Neural cell (in vitro differentiated cells): ENCODE results near the gene GSTM1. TPM values are rescaled to one million over a fixed set of nuclear protein-coding genes. Genes with fewer than 3 reads are reported as not detected.

Experiments
- H2AFZ ChIP-seq: fragments of 200-600, 300-800 bp; sonication (generic), shearing (Covaris generic); 2 replicates; pipeline ENCODE4 v1.6.0; 2014; ENCODE audit warnings: low read depth, mild to moderate bottlenecking, antibody characterized with exemption, low read length, moderate library complexity
- H3F3A ChIP-seq: fragments of 200-600 bp; shearing (Covaris generic); 2 replicates; pipeline ENCODE4 v1.6.1; 2016; ENCODE audit warnings: mild to moderate bottlenecking, moderate library complexity, mixed read lengths, antibody characterized with exemption, low read length; ENCODE audit not compliant: insufficient read depth, poor library complexity, severe bottlenecking
- H3K27ac ChIP-seq: fragments of 200-600, 300-800 bp; sonication (generic), shearing (Covaris generic); 2 replicates; pipeline ENCODE4 v1.5.1; 2014; ENCODE audit warnings: mild to moderate bottlenecking, low read length, moderate library complexity
- H3K27me3 ChIP-seq: fragments of 300-800, 200-600 bp; sonication (generic), shearing (Covaris generic); 2 replicates; pipeline ENCODE4 v1.6.0; 2014; ENCODE audit warnings: mild to moderate bottlenecking, low read depth, low read length, moderate library complexity; ENCODE audit not compliant: insufficient read depth
- H3K36me3 ChIP-seq: fragments of 300-800, 200-600 bp; sonication (generic), shearing (Covaris generic); 2 replicates; pipeline ENCODE4 v1.5.1; 2014; ENCODE audit warnings: mild to moderate bottlenecking, antibody characterized with exemption, low read length, moderate library complexity; ENCODE audit not compliant: insufficient read depth
- H3K4me2 ChIP-seq: fragments of 300-800, 200-600 bp; sonication (generic), shearing (Covaris generic); 2 replicates; pipeline ENCODE4 v1.6.0; 2014; ENCODE audit warnings: mild to moderate bottlenecking, low read length
- H3K4me3 ChIP-seq: fragments of 300-800, 200-600 bp; sonication (generic), shearing (Covaris generic); 2 replicates; pipeline ENCODE4 v1.5.1; 2014; ENCODE audit warnings: mild to moderate bottlenecking, low read length, moderate library complexity
- H3K79me2 ChIP-seq: fragments of 200-600 bp; shearing (Covaris generic); replicated peaks from 2 replicates; pipeline ENCODE4 v1.6.0; 2014; ENCODE audit warnings: mild to moderate bottlenecking, low read length, moderate library complexity; ENCODE audit not compliant: insufficient read depth
- H3K9ac ChIP-seq: fragments of 300-800, 200-600 bp; sonication (generic), shearing (Covaris generic); 2 replicates; pipeline ENCODE4 v1.6.1; 2016; ENCODE audit warnings: mild to moderate bottlenecking, low read length, mixed read lengths
- H3K9me2 ChIP-seq: fragments of 200-600 bp; shearing (Covaris generic); 2 replicates; pipeline ENCODE4 v1.6.1; 2016; ENCODE audit warnings: mild to moderate bottlenecking, low read length, mixed read lengths; ENCODE audit not compliant: insufficient read depth
- H3K9me3 ChIP-seq: fragments of 200-600, 300-800 bp; sonication (generic), shearing (Covaris generic); 2 replicates; pipeline ENCODE4 v1.6.1; 2016; ENCODE audit warnings: mild to moderate bottlenecking, mixed run types, low read length, moderate library complexity, mixed read lengths
- H4K20me1 ChIP-seq: fragments of 200-600 bp; shearing (Covaris generic); 2 replicates; pipeline ENCODE4 v1.6.1; 2016; ENCODE audit warnings: mild to moderate bottlenecking, mixed run types; ENCODE audit not compliant: insufficient read depth
- EP300 ChIP-seq: fragments of 450-650 bp; conservative IDR thresholded peaks from 2 replicates; pipeline ENCODE4 v1.6.1; 2014; ENCODE audit warnings: antibody characterized with exemption, mild to moderate bottlenecking, moderate library complexity; ENCODE audit not compliant: poor library complexity, severe bottlenecking
- EZH2 ChIP-seq: fragments of 200-600, 300-800 bp; shearing (Covaris generic), sonication (generic); IDR thresholded peaks from 2 replicates; pipeline ENCODE4 v1.6.1; 2014; ENCODE audit warnings: antibody characterized with exemption, low read length, borderline replicate concordance, mild to moderate bottlenecking; ENCODE audit not compliant: insufficient read depth, poor library complexity, severe bottlenecking
- MXI1 ChIP-seq: fragments of 450-650 bp; conservative IDR thresholded peaks from 2 replicates; pipeline ENCODE4 v1.6.1; 2014; ENCODE audit warnings: antibody characterized with exemption, mild to moderate bottlenecking; ENCODE audit not compliant: poor library complexity, severe bottlenecking
- POLR2AphosphoS5 ChIP-seq: IDR thresholded peaks from 2 replicates; pipeline ENCODE4 v1.6.1; 2012
- RAD21 ChIP-seq: fragments of 450-650 bp; conservative IDR thresholded peaks from 2 replicates; pipeline ENCODE4 v1.6.1; 2014; ENCODE audit warnings: antibody characterized with exemption, mild to moderate bottlenecking, moderate library complexity
- SMC3 ChIP-seq: fragments of 450-650 bp; conservative IDR thresholded peaks from 2 replicates; pipeline ENCODE4 v1.6.1; 2014; ENCODE audit warnings: antibody characterized with exemption, mild to moderate bottlenecking, moderate library complexity; ENCODE audit not compliant: poor library complexity
- TAF1 ChIP-seq: IDR thresholded peaks from 2 replicates; pipeline ENCODE4 v1.6.1; 2012; ENCODE audit warnings: low read depth
- polyA plus RNA-seq: library from polyadenylated mRNA; depleted of rRNA; stranded (reverse); fragments of >200 nt; gene quantifications from 2 replicates; pipeline ENCODE4 v1.2.3, GENCODE V29; 2014
- TF ChIP-seq, protein P1 (sequence below): IDR thresholded peaks from 2 replicates; pipeline ENCODE4 v1.6.1; 2012; ENCODE audit warnings: borderline replicate concordance
- TF ChIP-seq, protein P2 (sequence below): fragments of 450-650 bp; IDR thresholded peaks from 2 replicates; pipeline ENCODE4 v1.5.1; 2014; ENCODE audit warnings: antibody characterized with exemption, mild to moderate bottlenecking, moderate library complexity; ENCODE audit not compliant: poor library complexity, severe bottlenecking

GSTM1 gene
- polyA plus RNA-seq, 1 donor from 2014 or later = not detected

DNA sequence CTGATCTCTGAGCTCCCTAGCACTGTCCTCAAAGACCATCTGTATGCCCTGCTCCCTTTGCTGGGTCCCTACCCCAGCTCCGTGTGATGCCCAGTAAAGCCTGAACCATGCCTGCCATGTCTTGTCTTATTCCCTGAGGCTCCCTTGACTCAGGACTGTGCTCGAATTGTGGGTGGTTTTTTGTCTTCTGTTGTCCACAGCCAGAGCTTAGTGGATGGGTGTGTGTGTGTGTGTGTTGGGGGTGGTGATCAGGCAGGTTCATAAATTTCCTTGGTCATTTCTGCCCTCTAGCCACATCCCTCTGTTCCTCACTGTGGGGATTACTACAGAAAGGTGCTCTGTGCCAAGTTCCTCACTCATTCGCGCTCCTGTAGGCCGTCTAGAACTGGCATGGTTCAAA lies 30.1 kb downstream of the GSTM1 start:
- no peaks in the 10 kb centered on the region for H3K79me2 ChIP-seq
- H3K27me3 ChIP-seq = no peaks in the 10 kb centered on the region
- H3K27ac ChIP-seq = no peak overlapping the region
- no peak overlapping the region for H3K4me3 ChIP-seq
- TF ChIP-seq TAF1 = no peak
- TF ChIP-seq, protein P1, sequence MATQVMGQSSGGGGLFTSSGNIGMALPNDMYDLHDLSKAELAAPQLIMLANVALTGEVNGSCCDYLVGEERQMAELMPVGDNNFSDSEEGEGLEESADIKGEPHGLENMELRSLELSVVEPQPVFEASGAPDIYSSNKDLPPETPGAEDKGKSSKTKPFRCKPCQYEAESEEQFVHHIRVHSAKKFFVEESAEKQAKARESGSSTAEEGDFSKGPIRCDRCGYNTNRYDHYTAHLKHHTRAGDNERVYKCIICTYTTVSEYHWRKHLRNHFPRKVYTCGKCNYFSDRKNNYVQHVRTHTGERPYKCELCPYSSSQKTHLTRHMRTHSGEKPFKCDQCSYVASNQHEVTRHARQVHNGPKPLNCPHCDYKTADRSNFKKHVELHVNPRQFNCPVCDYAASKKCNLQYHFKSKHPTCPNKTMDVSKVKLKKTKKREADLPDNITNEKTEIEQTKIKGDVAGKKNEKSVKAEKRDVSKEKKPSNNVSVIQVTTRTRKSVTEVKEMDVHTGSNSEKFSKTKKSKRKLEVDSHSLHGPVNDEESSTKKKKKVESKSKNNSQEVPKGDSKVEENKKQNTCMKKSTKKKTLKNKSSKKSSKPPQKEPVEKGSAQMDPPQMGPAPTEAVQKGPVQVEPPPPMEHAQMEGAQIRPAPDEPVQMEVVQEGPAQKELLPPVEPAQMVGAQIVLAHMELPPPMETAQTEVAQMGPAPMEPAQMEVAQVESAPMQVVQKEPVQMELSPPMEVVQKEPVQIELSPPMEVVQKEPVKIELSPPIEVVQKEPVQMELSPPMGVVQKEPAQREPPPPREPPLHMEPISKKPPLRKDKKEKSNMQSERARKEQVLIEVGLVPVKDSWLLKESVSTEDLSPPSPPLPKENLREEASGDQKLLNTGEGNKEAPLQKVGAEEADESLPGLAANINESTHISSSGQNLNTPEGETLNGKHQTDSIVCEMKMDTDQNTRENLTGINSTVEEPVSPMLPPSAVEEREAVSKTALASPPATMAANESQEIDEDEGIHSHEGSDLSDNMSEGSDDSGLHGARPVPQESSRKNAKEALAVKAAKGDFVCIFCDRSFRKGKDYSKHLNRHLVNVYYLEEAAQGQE = no peak
- no peak for TF ChIP-seq MXI1
- no peak for TF ChIP-seq SMC3
- H3K9me3 ChIP-seq = no peaks in the 10 kb centered on the region
- no peaks in the 10 kb centered on the region for H3K36me3 ChIP-seq
- H3K9ac ChIP-seq = no peak overlapping the region
- no peaks in the 10 kb centered on the region for H3F3A ChIP-seq
- H3K4me2 ChIP-seq = no peak overlapping the region
- no peak overlapping the region for H2AFZ ChIP-seq
- H3K9me2 ChIP-seq = no peaks in the 10 kb centered on the region
- no peaks in the 10 kb centered on the region for H4K20me1 ChIP-seq

DNA sequence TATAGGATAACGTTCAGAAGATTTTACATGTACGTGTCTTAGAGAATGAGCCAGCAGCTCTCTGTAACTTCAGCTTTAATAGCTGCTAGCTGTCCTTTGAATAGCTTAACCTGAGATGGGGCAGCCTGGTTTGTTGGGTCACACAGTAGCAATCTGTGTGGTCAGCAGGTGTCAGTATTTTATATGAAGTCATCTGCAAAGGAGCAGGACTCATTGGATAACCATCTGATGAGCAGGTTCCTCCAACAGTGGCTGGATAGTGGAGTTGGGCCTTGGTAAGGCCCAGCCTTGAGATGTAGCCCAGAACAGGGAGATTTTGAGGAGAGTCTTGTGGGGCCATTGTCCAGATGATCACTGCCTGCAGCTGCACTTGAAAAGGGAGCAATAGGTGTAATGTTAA lies 30.9 kb downstream of the GSTM1 start:
- Histone ChIP-seq H3K27ac (no peak overlapping the region), H3K9me3 (no peaks in the 10 kb centered on the region), H2AFZ (no peak overlapping the region), H3K27me3 (no peaks in the 10 kb centered on the region), H3K36me3 (no peaks in the 10 kb centered on the region), H3K4me2 (no peak overlapping the region), H4K20me1 (no peaks in the 10 kb centered on the region), H3F3A (no peaks in the 10 kb centered on the region), H3K9ac (no peak overlapping the region), H3K9me2 (no peaks in the 10 kb centered on the region), H3K4me3 (no peak overlapping the region), H3K79me2 (no peaks in the 10 kb centered on the region)
- TF ChIP-seq MXI1 (no peak), POLR2AphosphoS5 (no peak)

DNA sequence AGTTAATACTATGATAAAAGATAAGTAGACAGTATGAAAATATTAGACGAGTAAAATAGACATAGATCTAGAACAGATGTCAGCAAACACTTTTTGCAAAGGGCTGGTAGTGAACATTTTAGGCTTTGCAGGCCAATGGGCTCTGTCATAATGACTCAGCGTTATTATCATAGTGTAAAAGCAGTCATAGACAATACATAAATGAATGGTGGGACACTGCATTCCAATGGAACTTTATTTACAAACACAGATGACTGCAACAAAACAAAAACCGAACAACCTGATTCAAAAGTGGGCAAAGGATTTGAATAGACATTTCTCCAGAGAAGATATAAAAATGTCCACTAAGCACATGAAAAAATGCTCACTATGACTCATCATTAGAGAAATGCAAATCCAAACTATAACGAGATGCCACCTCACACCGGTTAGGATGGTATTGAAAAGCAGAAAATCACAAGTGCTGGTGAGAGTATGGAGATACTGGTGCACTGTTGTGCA lies 31.8 kb downstream of the GSTM1 start:
- Histone ChIP-seq H3K27ac (no peak overlapping the region), H2AFZ (no peak overlapping the region), H3K36me3 (no peaks in the 10 kb centered on the region), H3K79me2 (no peaks in the 10 kb centered on the region), H4K20me1 (no peaks in the 10 kb centered on the region), H3K9me2 (no peaks in the 10 kb centered on the region), H3K9me3 (no peaks in the 10 kb centered on the region), H3F3A (no peaks in the 10 kb centered on the region), H3K4me3 (no peak overlapping the region), H3K9ac (no peak overlapping the region), H3K27me3 (no peaks in the 10 kb centered on the region), H3K4me2 (no peak overlapping the region)
- TF ChIP-seq, protein P2, sequence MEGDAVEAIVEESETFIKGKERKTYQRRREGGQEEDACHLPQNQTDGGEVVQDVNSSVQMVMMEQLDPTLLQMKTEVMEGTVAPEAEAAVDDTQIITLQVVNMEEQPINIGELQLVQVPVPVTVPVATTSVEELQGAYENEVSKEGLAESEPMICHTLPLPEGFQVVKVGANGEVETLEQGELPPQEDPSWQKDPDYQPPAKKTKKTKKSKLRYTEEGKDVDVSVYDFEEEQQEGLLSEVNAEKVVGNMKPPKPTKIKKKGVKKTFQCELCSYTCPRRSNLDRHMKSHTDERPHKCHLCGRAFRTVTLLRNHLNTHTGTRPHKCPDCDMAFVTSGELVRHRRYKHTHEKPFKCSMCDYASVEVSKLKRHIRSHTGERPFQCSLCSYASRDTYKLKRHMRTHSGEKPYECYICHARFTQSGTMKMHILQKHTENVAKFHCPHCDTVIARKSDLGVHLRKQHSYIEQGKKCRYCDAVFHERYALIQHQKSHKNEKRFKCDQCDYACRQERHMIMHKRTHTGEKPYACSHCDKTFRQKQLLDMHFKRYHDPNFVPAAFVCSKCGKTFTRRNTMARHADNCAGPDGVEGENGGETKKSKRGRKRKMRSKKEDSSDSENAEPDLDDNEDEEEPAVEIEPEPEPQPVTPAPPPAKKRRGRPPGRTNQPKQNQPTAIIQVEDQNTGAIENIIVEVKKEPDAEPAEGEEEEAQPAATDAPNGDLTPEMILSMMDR = no peak
- TF ChIP-seq MXI1 = no peak
- no peak for TF ChIP-seq TAF1
- no peak for TF ChIP-seq EZH2
- TF ChIP-seq, protein P1 = no peak
- TF ChIP-seq POLR2AphosphoS5 = no peak
- TF ChIP-seq SMC3 = no peak
- no peak for TF ChIP-seq RAD21
- no peak for TF ChIP-seq EP300
